DOHH2 (cell line): ENCODE results near the gene SMAD7.

Source experiments
- CTCF ChIP-seq: fragments of 200-600 bp; sonication (generic); IDR thresholded peaks from one replicate; pipeline ENCODE4 v1.5.1; 2014; ENCODE audit warnings: antibody characterized with exemption, mild to moderate bottlenecking, low read depth, low read length; ENCODE audit not compliant: poor library complexity, severe bottlenecking
- EZH2phosphoT487 ChIP-seq: fragments of 200-600 bp; sonication (generic); IDR thresholded peaks from 2 replicates; pipeline ENCODE4 v1.6.1; 2017; ENCODE audit warnings: borderline replicate concordance, mild to moderate bottlenecking, antibody characterized with exemption, low read length, moderate library complexity, mixed read lengths

GRCh38 chr18:48991676-48992075, 40.9 kb upstream of the SMAD7 start:
- TF ChIP-seq CTCF (no peak), EZH2phosphoT487 (no peak)
